Cardiac fibroblast (primary cell): Measurements from ENCODE around the gene PLXDC2.

Source experiments
- DNase-seq, 2 donors: peaks; one replicate each; pipeline versions ENCODE4 v3.0.0 to v3.0.0-alpha.2; 2010; ENCODE audit warnings: low read depth in 2 of 2
- H3K4me3 ChIP-seq, 2 donors: replicated peaks in 1 of 2; 1 replicate in 1 of 2; 2 replicates in 1 of 2; pipeline ENCODE4 v1.5.1; 2011; ENCODE audit warnings: low read depth in 2 of 2, low read length in 2 of 2, mild to moderate bottlenecking in 2 of 2, moderate library complexity in 1 of 2
- CTCF ChIP-seq: IDR thresholded peaks from one replicate; pipeline ENCODE4 v1.5.1; 2011; ENCODE audit warnings: low read depth, mild to moderate bottlenecking, low read length, inconsistent platforms

Gene PLXDC2

GRCh38 chr10:20265146-20265545 is 448.9 kb downstream of the PLXDC2 start:
- no peak overlapping the region for H3K4me3 ChIP-seq
- peak in 1 of 2 donors; percentile 2 for DNase-seq
- TF ChIP-seq CTCF: no peak

GRCh38 chr10:20267734-20268133 is 451.5 kb downstream of the PLXDC2 start:
- TF ChIP-seq CTCF: no peak
- no peak overlapping the region for H3K4me3 ChIP-seq
- DNase-seq: no peak

GRCh38 chr10:20271490-20271889 is 455.3 kb downstream of the PLXDC2 start:
- no peak for DNase-seq
- TF ChIP-seq CTCF: no peak
- no peak overlapping the region for H3K4me3 ChIP-seq

GRCh38 chr10:20272608-20273007 is 456.4 kb downstream of the PLXDC2 start:
- no peak for DNase-seq
- no peak overlapping the region for H3K4me3 ChIP-seq
- no peak for TF ChIP-seq CTCF

GRCh38 chr10:20274571-20274970 is 458.3 kb downstream of the PLXDC2 start:
- no peak for DNase-seq
- H3K4me3 ChIP-seq: no peak overlapping the region
- no peak for TF ChIP-seq CTCF

- DNase-seq: no peak
- no peak for TF ChIP-seq CTCF
- H3K4me3 ChIP-seq: no peak overlapping the region
These were observed 460.1 kb downstream of the PLXDC2 start for GRCh38 chr10:20276127-20276979.

- DNase-seq: no peak
- no peak for TF ChIP-seq CTCF
- no peak overlapping the region for H3K4me3 ChIP-seq
These were observed 461.6 kb downstream of the PLXDC2 start for GRCh38 chr10:20277820-20278219.
